ENCODE data around the gene RSBN1. TPM values are rescaled to one million over a fixed set of nuclear protein-coding genes. Genes with fewer than 3 reads are reported as not detected.

The RSBN1 gene
- total and polyA plus RNA-seq, 10 of the 15 experiments (the other 5 are each of a cell fraction or from before 2014, with no cell fraction given), result 2.9 to 26.8 (median 11.5) TPM

DNA sequence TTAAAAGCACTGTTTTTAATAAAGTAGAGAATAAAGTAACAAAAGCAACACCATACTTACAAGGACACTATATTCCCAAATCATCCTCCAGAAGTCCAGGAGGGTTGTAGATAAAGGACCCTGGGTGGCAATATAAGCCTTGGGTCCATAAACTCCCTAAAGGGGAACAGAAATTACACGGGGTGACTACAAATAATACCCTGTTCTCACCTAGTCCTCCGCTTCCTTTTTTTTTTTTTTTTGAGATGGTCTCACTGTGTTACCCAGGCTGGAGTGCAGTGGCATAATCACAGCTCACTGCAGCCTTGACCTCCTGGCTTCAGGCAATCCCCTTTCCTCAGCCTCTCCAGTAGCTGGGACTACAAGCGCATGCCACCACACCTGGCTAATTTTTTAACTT lies 46.1 kb upstream of the RSBN1 start (continued):
- TF ChIP-seq, protein P1, sequence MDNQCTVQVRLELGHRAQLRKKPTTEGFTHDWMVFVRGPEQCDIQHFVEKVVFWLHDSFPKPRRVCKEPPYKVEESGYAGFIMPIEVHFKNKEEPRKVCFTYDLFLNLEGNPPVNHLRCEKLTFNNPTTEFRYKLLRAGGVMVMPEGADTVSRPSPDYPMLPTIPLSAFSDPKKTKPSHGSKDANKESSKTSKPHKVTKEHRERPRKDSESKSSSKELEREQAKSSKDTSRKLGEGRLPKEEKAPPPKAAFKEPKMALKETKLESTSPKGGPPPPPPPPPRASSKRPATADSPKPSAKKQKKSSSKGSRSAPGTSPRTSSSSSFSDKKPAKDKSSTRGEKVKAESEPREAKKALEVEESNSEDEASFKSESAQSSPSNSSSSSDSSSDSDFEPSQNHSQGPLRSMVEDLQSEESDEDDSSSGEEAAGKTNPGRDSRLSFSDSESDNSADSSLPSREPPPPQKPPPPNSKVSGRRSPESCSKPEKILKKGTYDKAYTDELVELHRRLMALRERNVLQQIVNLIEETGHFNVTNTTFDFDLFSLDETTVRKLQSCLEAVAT (IDR thresholded peaks at IDR 0.05), result peak; percentile 43; the same call in 1 of the 2 replicates
- TF ChIP-seq NR2F1 (conservative IDR thresholded peaks at IDR 0.05) (peak; percentile 87), PAX8 (IDR thresholded peaks at IDR 0.05) (no peak), MEF2B (IDR thresholded peaks at IDR 0.05; ENCODE audit: partially characterized antibody, poor library complexity, severe bottlenecking) (peak; percentile 64), PAX5 (IDR thresholded peaks at IDR 0.05; ENCODE audit: borderline replicate concordance, low read depth, low read length) (no peak), IKZF2 (IDR thresholded peaks at IDR 0.05) (peak; percentile 82 to 87), EP300 (IDR thresholded peaks at IDR 0.05; ENCODE audit: borderline replicate concordance in 1 of 2, control insufficient read depth in 1 of 2, low read depth in 2 of 2, low read length in 2 of 2) (peak; percentile 41 to 68; a peak in 1 of 4 replicates), BMI1 (IDR thresholded peaks at IDR 0.05; ENCODE audit: borderline replicate concordance) (peak; percentile 32; the same call in 1 of the 2 replicates), HDAC2 (IDR thresholded peaks at IDR 0.05) (no peak), NBN (IDR thresholded peaks at IDR 0.05) (peak; percentile 67), RAD21 (IDR thresholded peaks at IDR 0.05; ENCODE audit: insufficient read depth, low read depth, low read length) (peak; percentile 26; the same call in 1 of the 2 replicates), CREB1 (IDR thresholded peaks at IDR 0.05; ENCODE audit: low read depth) (no peak), RBBP5 (conservative IDR thresholded peaks at IDR 0.05) (no peak), HCFC1 (IDR thresholded peaks at IDR 0.05; ENCODE audit: low read length) (no peak), JUND (IDR thresholded peaks at IDR 0.05; ENCODE audit: low read depth, low read length) (no peak), ZNF384 (IDR thresholded peaks at IDR 0.05; ENCODE audit: borderline replicate concordance, low read depth, low read length) (peak; percentile 94), STAT1 (conservative IDR thresholded peaks at IDR 0.05) (no peak), HDGF (IDR thresholded peaks at IDR 0.05) (peak; percentile 57; the same call in 1 of the 2 replicates), EGR1 (IDR thresholded peaks at IDR 0.05; ENCODE audit: borderline replicate concordance in 1 of 2, low read depth in 2 of 2, low read length in 2 of 2) (no peak), MTA2 (IDR thresholded peaks at IDR 0.05; ENCODE audit: low read depth) (peak; percentile 76)
- TF ChIP-seq, protein P2, sequence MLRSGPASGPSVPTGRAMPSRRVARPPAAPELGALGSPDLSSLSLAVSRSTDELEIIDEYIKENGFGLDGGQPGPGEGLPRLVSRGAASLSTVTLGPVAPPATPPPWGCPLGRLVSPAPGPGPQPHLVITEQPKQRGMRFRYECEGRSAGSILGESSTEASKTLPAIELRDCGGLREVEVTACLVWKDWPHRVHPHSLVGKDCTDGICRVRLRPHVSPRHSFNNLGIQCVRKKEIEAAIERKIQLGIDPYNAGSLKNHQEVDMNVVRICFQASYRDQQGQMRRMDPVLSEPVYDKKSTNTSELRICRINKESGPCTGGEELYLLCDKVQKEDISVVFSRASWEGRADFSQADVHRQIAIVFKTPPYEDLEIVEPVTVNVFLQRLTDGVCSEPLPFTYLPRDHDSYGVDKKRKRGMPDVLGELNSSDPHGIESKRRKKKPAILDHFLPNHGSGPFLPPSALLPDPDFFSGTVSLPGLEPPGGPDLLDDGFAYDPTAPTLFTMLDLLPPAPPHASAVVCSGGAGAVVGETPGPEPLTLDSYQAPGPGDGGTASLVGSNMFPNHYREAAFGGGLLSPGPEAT (IDR thresholded peaks at IDR 0.05; ENCODE audit: low read depth), result peak; percentile 83; the same call in 1 of the 2 replicates
- TF ChIP-seq, protein P3, sequence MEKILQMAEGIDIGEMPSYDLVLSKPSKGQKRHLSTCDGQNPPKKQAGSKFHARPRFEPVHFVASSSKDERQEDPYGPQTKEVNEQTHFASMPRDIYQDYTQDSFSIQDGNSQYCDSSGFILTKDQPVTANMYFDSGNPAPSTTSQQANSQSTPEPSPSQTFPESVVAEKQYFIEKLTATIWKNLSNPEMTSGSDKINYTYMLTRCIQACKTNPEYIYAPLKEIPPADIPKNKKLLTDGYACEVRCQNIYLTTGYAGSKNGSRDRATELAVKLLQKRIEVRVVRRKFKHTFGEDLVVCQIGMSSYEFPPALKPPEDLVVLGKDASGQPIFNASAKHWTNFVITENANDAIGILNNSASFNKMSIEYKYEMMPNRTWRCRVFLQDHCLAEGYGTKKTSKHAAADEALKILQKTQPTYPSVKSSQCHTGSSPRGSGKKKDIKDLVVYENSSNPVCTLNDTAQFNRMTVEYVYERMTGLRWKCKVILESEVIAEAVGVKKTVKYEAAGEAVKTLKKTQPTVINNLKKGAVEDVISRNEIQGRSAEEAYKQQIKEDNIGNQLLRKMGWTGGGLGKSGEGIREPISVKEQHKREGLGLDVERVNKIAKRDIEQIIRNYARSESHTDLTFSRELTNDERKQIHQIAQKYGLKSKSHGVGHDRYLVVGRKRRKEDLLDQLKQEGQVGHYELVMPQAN (conservative IDR thresholded peaks at IDR 0.05), result no peak
- TF ChIP-seq, protein P4, sequence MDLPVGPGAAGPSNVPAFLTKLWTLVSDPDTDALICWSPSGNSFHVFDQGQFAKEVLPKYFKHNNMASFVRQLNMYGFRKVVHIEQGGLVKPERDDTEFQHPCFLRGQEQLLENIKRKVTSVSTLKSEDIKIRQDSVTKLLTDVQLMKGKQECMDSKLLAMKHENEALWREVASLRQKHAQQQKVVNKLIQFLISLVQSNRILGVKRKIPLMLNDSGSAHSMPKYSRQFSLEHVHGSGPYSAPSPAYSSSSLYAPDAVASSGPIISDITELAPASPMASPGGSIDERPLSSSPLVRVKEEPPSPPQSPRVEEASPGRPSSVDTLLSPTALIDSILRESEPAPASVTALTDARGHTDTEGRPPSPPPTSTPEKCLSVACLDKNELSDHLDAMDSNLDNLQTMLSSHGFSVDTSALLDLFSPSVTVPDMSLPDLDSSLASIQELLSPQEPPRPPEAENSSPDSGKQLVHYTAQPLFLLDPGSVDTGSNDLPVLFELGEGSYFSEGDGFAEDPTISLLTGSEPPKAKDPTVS (IDR thresholded peaks at IDR 0.05; ENCODE audit: low read depth, low read length), result no peak
- TF ChIP-seq, protein P5, sequence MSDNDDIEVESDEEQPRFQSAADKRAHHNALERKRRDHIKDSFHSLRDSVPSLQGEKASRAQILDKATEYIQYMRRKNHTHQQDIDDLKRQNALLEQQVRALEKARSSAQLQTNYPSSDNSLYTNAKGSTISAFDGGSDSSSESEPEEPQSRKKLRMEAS (IDR thresholded peaks at IDR 0.05; ENCODE audit: low read depth, low read length), result no peak

Data from GM12878 (cell line).